OCI-LY1 (cell line): ENCODE measurements around the gene HCRT.

Source experiments
- CTCF ChIP-seq: fragments of 200-600 bp; sonication (generic), shearing (Covaris generic); IDR thresholded peaks from 2 replicates; pipeline ENCODE4 v1.5.1; 2017; ENCODE audit warnings: mild to moderate bottlenecking, antibody characterized with exemption, low read length, moderate library complexity, mixed read lengths
- EZH2 ChIP-seq: fragments of 200-600 bp; sonication (generic), shearing (Covaris generic); IDR thresholded peaks from 2 replicates; pipeline ENCODE4 v1.8.0; 2017; ENCODE audit warnings: borderline replicate concordance, mixed run types, mild to moderate bottlenecking, antibody characterized with exemption, low read length, moderate library complexity, mixed read lengths

- TF ChIP-seq CTCF, result no peak
- no peak for TF ChIP-seq EZH2
Measured at GRCh38 chr17:42171831-42172230, 13.4 kb downstream of the HCRT start.
